Upper lobe of right lung (tissue), 1 donor: ENCODE measurements around the gene CAND1. TPM values are rescaled to one million over a fixed set of nuclear protein-coding genes. Genes with fewer than 3 reads are reported as not detected.

Experiments
- ATAC-seq: fragments of 200-7000 bp; cut with Tn5 transposase; one replicate; pipeline ENCODE4 v1.9.1; 2020; ENCODE audit warnings: mild to moderate bottlenecking, moderate library complexity
- DNase-seq: peaks from one replicate; pipeline ENCODE4 v3.0.0-alpha.2; 2020
- H3K27ac ChIP-seq: fragments of 200-600 bp; one replicate; pipeline ENCODE4 v1.8.0; 2022
- H3K27me3 ChIP-seq: fragments of 200-600 bp; one replicate; pipeline ENCODE4 v1.8.0; 2022; ENCODE audit warnings: mild to moderate bottlenecking
- H3K36me3 ChIP-seq: fragments of 200-600 bp; one replicate; pipeline ENCODE4 v1.8.0; 2022
- H3K4me1 ChIP-seq: fragments of 200-600 bp; one replicate; pipeline ENCODE4 v1.8.0; 2022
- H3K4me3 ChIP-seq: fragments of 200-600 bp; one replicate; pipeline ENCODE4 v1.8.0; 2022; ENCODE audit warnings: mild to moderate bottlenecking
- H3K9me3 ChIP-seq: fragments of 200-600 bp; one replicate; pipeline ENCODE4 v1.8.0; 2022
- CTCF ChIP-seq: fragments of 200-600 bp; IDR thresholded peaks from one replicate; pipeline ENCODE4 v1.8.0; 2022; ENCODE audit warnings: antibody characterized with exemption
- intact Hi-C: fragments of 100-400 bp; cut with DNase I; formaldehyde crosslinking; loops from one replicate; pipeline ENCODE4 v1.11.0; 2022
- total RNA-seq: library from RNA; stranded (reverse); fragmentation: NEBNext Ultra II Directional; extraction: Animal tissue kit (Norgen Biotek cat#: 25700); gene quantifications from one replicate; pipeline ENCODE4 v1.2.1, GENCODE V29; 2021
- donor health status: DM: no; HTN: yes; CAD: no; lungs with severe emphysema.

CAND1 gene
- total RNA-seq, 1 donor from 2014 or later, result 98.0 TPM

- DNase-seq, result no peak
- Histone ChIP-seq H3K27ac (no peak overlapping the region), H3K4me1 (no peaks in the 10 kb centered on the region), H3K9me3 (no peaks in the 10 kb centered on the region), H3K4me3 (no peak overlapping the region), H3K27me3 (no peaks in the 10 kb centered on the region), H3K36me3 (no peaks in the 10 kb centered on the region)
- ATAC-seq, result no peak
- no peak for TF ChIP-seq CTCF
- intact Hi-C loops, result no loop called here
Observed at GRCh38 chr12:67344979-67345710, 76.0 kb downstream of the CAND1 start.

GRCh38 chr12:67348683-67349082 is 79.5 kb downstream of the CAND1 start:
- no peak for TF ChIP-seq CTCF
- no peak overlapping the region for H3K27ac ChIP-seq
- no peaks in the 10 kb centered on the region for H3K9me3 ChIP-seq
- H3K4me1 ChIP-seq, result no peaks in the 10 kb centered on the region
- intact Hi-C loops, result no loop called here
- no peak for DNase-seq
- no peaks in the 10 kb centered on the region for H3K27me3 ChIP-seq
- no peak overlapping the region for H3K4me3 ChIP-seq
- H3K36me3 ChIP-seq, result no peaks in the 10 kb centered on the region
- ATAC-seq, result no peak

GRCh38 chr12:67352682-67353081 is 83.5 kb downstream of the CAND1 start:
- H3K9me3 ChIP-seq, result no peaks in the 10 kb centered on the region
- H3K27me3 ChIP-seq, result no peaks in the 10 kb centered on the region
- H3K36me3 ChIP-seq, result no peaks in the 10 kb centered on the region
- DNase-seq, result no peak
- intact Hi-C loops, result no loop called here
- no peak for ATAC-seq
- peaks cover 19% of the 10 kb centered on the region for H3K4me1 ChIP-seq
- no peak overlapping the region for H3K4me3 ChIP-seq
- TF ChIP-seq CTCF, result no peak
- no peak overlapping the region for H3K27ac ChIP-seq

- no peak overlapping the region for H3K4me3 ChIP-seq
- H3K36me3 ChIP-seq, result no peaks in the 10 kb centered on the region
- no peak for DNase-seq
- intact Hi-C loops, result no loop called here
- H3K9me3 ChIP-seq, result no peaks in the 10 kb centered on the region
- no peak overlapping the region for H3K27ac ChIP-seq
- TF ChIP-seq CTCF, result no peak
- ATAC-seq, result no peak
- H3K4me1 ChIP-seq, result peaks cover 30% of the 10 kb centered on the region
- H3K27me3 ChIP-seq, result no peaks in the 10 kb centered on the region
Observed at GRCh38 chr12:67354322-67354721, 85.2 kb downstream of the CAND1 start.

- Histone ChIP-seq H3K4me1 (peaks cover 30% of the 10 kb centered on the region), H3K9me3 (no peaks in the 10 kb centered on the region), H3K36me3 (no peaks in the 10 kb centered on the region), H3K27me3 (no peaks in the 10 kb centered on the region), H3K4me3 (no peak overlapping the region), H3K27ac (no peak overlapping the region)
- no peak for ATAC-seq
- intact Hi-C loops, result loop anchor here (5.0 kb wide), 1 partner anchor 587 kb away; no protein-coding TSS in a partner anchor
- no peak for DNase-seq
- no peak for TF ChIP-seq CTCF
Observed at GRCh38 chr12:67354966-67355365, 85.8 kb downstream of the CAND1 start.
